Liver (tissue), 9 donors: Measurements from ENCODE around the gene TMPRSS2. TPM values are rescaled to one million over a fixed set of nuclear protein-coding genes. Genes with fewer than 3 reads are reported as not detected.
A peak's percentile ranks its signal among the peaks of the same experiment; 100 is the strongest.

Experiments used
- DNase-seq: peaks from one replicate; pipeline ENCODE4 v3.0.0-alpha.2; 2017; ENCODE audit warnings: low spot score
- H3K27ac ChIP-seq, 2 donors: one replicate each; pipeline ENCODE4 v1.7.0; 2013; ENCODE audit warnings: inconsistent platforms in 2 of 2, low read length in 2 of 2, control low read depth in 1 of 2, low read depth in 1 of 2, mild to moderate bottlenecking in 1 of 2
- H3K27me3 ChIP-seq, 4 donors: one replicate each; pipeline versions ENCODE4 v1.6.1 to v1.7.0; 2013; ENCODE audit warnings: low read length in 3 of 4, inconsistent platforms in 1 of 4, mild to moderate bottlenecking in 1 of 4, moderate library complexity in 1 of 4; ENCODE audit not compliant: control insufficient read depth in 4 of 4, insufficient read depth in 4 of 4
- H3K36me3 ChIP-seq, 4 donors: one replicate each; pipeline versions ENCODE4 v1.6.1 to v1.7.0; 2013; ENCODE audit warnings: low read length in 3 of 4, mild to moderate bottlenecking in 3 of 4, low read depth in 1 of 4, moderate library complexity in 1 of 4; ENCODE audit not compliant: control insufficient read depth in 4 of 4, insufficient read depth in 3 of 4
- H3K4me1 ChIP-seq, 4 donors: one replicate each; pipeline versions ENCODE4 v1.6.1 to v1.7.0; 2013; ENCODE audit warnings: low read length in 3 of 4, mild to moderate bottlenecking in 3 of 4, moderate library complexity in 1 of 4; ENCODE audit not compliant: control insufficient read depth in 4 of 4, insufficient read depth in 4 of 4
- H3K4me3 ChIP-seq, 3 donors: one replicate each; pipeline versions ENCODE4 v1.6.1 to v1.7.0; 2013; ENCODE audit warnings: low read length in 3 of 3, control low read depth in 1 of 3, low read depth in 1 of 3, mild to moderate bottlenecking in 1 of 3
- H3K9ac ChIP-seq, 2 donors: one replicate each; pipeline ENCODE4 v1.7.0; 2013; ENCODE audit warnings: low read length in 2 of 2, mild to moderate bottlenecking in 2 of 2, moderate library complexity in 2 of 2, control low read depth in 1 of 2, low read depth in 1 of 2
- H3K9me3 ChIP-seq, 4 donors: one replicate each; pipeline versions ENCODE4 v1.6.1 to v1.7.0; 2013; ENCODE audit warnings: low read length in 3 of 4; ENCODE audit not compliant: control insufficient read depth in 4 of 4
- EGR1 ChIP-seq, 2 donors: IDR thresholded peaks; 2 replicates each; pipeline ENCODE4 v1.6.1; 2016 to 2018; ENCODE audit warnings: antibody characterized with exemption in 2 of 2, low read depth in 2 of 2
- FOXA1 ChIP-seq: IDR thresholded peaks from 2 replicates; pipeline ENCODE4 v1.6.1; 2016; ENCODE audit warnings: antibody characterized with exemption
- GABPA ChIP-seq, 2 donors: IDR thresholded peaks in 1 of 2; conservative IDR thresholded peaks in 1 of 2; 2 replicates each; pipeline ENCODE4 v1.6.1; 2016; ENCODE audit warnings: antibody characterized with exemption in 2 of 2, mild to moderate bottlenecking in 1 of 2, moderate library complexity in 1 of 2
- HNF4A ChIP-seq, 2 donors: conservative IDR thresholded peaks; 2 replicates each; pipeline ENCODE4 v1.6.1; 2016; ENCODE audit warnings: antibody characterized with exemption in 2 of 2, mild to moderate bottlenecking in 2 of 2
- HNF4G ChIP-seq: IDR thresholded peaks from 2 replicates; pipeline ENCODE4 v1.6.1; 2016; ENCODE audit warnings: antibody characterized with exemption
- JUND ChIP-seq, 2 donors: IDR thresholded peaks; 2 replicates each; pipeline ENCODE4 v1.6.1; 2016; ENCODE audit warnings: antibody characterized with exemption in 2 of 2
- NR2F2 ChIP-seq: IDR thresholded peaks from 2 replicates; pipeline ENCODE4 v1.6.1; 2016; ENCODE audit warnings: antibody characterized with exemption
- RAD21 ChIP-seq, 2 donors: IDR thresholded peaks; 2 replicates each; pipeline ENCODE4 v1.6.1; 2016; ENCODE audit warnings: antibody characterized with exemption in 2 of 2, mild to moderate bottlenecking in 2 of 2
- RXRA ChIP-seq, 2 donors: IDR thresholded peaks; 2 replicates each; pipeline ENCODE4 v1.6.1; 2017 to 2018; ENCODE audit warnings: antibody characterized with exemption in 2 of 2, mild to moderate bottlenecking in 1 of 2
- TAF1 ChIP-seq: conservative IDR thresholded peaks from 2 replicates; pipeline ENCODE4 v1.6.1; 2016; ENCODE audit warnings: antibody characterized with exemption, mild to moderate bottlenecking
- YY1 ChIP-seq: IDR thresholded peaks from 2 replicates; pipeline ENCODE4 v1.6.1; 2016; ENCODE audit warnings: antibody characterized with exemption, mild to moderate bottlenecking
- WGBS: extraction: QIAGEN DNeasy Blood & Tissue Kit; methylation state at CpG from one replicate; pipeline ENCODE4 v1.1.7; 2013; 5-methylcytosine and 5-hydroxymethylcytosine counted together
- polyA plus RNA-seq, 2 donors: library from polyadenylated mRNA; stranded (reverse) in 1 of 2; unstranded in 1 of 2; fragments of 200-250 nt in 1 of 2; fragments of >200 nt in 1 of 2; fragmentation: Nextera tagmentation in 1 of 2; extraction: Ambion mirVana in 1 of 2; gene quantifications; one replicate each; pipeline versions ENCODE4 v1.2.1 to v1.2.3, GENCODE V29; 2013 to 2015
- total RNA-seq, 2 donors: library from RNA; depleted of rRNA; stranded (reverse); fragments of >200 nt; gene quantifications; one replicate each; pipeline ENCODE4 v1.2.3, GENCODE V29; 2014
- TF ChIP-seq, protein P1 (sequence below): IDR thresholded peaks from 2 replicates; pipeline ENCODE4 v1.6.1; 2016; ENCODE audit warnings: antibody characterized with exemption
- TF ChIP-seq, protein P2 (sequence below): IDR thresholded peaks from 2 replicates; pipeline ENCODE4 v1.6.1; 2016; ENCODE audit warnings: antibody characterized with exemption
- TF ChIP-seq, protein P3 (sequence below): IDR thresholded peaks from 2 replicates; pipeline ENCODE4 v1.6.1; 2016; ENCODE audit warnings: antibody characterized with exemption
- TF ChIP-seq, protein P4 (sequence below): IDR thresholded peaks from 2 replicates; pipeline ENCODE4 v1.6.1; 2016; ENCODE audit warnings: antibody characterized with exemption, mild to moderate bottlenecking
- TF ChIP-seq, protein P5 (sequence below): fragments of 150-350 bp; IDR thresholded peaks from 2 replicates; pipeline ENCODE4 v1.5.1; 2017; ENCODE audit warnings: improper control_type of control experiment, low read depth, low read length; ENCODE audit not compliant: missing input control
- donor health status: healthy.
- donor health status: healthy.
- donor health status: healthy.
- donor health status: healthy.
- donor health status: healthy.

TMPRSS2 gene
- total and polyA plus RNA-seq, 4 donors = 0.14 to 32.0 (median 11.4) TPM

DNA sequence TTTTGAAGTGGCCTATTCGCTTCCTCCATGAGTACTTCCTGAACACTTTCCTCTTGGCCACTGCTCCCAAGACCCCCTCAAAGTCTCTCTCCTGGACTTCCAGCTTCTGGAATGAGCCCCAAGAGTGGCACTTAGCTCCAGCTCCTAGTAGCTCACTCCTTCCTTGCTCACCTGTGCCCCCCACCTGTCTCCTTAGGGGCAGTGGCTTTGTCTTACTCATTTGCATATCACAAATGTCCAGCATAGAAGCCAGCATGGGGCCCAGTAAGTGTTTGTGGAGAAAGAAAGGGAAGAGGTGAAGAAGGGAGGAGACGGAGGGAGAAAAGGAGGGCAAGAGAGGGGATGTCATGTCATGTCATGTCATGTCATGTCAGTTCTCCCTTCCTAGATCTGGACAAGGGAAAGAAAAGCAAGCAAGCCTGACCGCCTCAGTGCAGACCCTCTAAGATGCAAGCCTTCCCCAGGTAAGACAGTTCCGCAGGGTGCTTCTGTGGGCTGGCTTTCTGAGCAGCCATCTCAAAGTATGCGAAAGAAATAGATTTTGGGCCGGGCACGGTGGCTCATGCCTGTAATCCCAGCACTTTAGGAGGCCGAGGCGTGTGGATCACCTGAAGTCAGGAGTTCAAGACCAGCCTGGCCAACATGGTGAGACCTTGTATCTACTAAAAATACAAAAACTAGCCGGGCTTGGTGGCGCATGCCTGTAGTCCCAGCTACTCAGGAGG lies 88.8 kb downstream of the TMPRSS2 start:
- H3K36me3 ChIP-seq = no peaks in the 10 kb centered on the region
- peaks cover 0 to 3% (median 1%) of the 10 kb centered on the region in 4 donors for H3K4me1 ChIP-seq
- H3K4me3 ChIP-seq = no peak overlapping the region
- TF ChIP-seq, protein P1, sequence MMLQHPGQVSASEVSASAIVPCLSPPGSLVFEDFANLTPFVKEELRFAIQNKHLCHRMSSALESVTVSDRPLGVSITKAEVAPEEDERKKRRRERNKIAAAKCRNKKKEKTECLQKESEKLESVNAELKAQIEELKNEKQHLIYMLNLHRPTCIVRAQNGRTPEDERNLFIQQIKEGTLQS = no peak
- TF ChIP-seq GABPA (IDR thresholded peaks at IDR 0.05 in 1 of 2, conservative IDR thresholded peaks at IDR 0.05 in 1 of 2) (no peak), RXRA (IDR thresholded peaks at IDR 0.05) (no peak), HNF4G (no peak), NR2F2 (no peak), JUND (IDR thresholded peaks at IDR 0.05) (no peak)
- TF ChIP-seq, protein P2, sequence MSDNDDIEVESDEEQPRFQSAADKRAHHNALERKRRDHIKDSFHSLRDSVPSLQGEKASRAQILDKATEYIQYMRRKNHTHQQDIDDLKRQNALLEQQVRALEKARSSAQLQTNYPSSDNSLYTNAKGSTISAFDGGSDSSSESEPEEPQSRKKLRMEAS = no peak
- TF ChIP-seq, protein P3, sequence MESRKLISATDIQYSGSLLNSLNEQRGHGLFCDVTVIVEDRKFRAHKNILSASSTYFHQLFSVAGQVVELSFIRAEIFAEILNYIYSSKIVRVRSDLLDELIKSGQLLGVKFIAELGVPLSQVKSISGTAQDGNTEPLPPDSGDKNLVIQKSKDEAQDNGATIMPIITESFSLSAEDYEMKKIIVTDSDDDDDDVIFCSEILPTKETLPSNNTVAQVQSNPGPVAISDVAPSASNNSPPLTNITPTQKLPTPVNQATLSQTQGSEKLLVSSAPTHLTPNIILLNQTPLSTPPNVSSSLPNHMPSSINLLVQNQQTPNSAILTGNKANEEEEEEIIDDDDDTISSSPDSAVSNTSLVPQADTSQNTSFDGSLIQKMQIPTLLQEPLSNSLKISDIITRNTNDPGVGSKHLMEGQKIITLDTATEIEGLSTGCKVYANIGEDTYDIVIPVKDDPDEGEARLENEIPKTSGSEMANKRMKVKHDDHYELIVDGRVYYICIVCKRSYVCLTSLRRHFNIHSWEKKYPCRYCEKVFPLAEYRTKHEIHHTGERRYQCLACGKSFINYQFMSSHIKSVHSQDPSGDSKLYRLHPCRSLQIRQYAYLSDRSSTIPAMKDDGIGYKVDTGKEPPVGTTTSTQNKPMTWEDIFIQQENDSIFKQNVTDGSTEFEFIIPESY = no peak
- TF ChIP-seq, protein P4, sequence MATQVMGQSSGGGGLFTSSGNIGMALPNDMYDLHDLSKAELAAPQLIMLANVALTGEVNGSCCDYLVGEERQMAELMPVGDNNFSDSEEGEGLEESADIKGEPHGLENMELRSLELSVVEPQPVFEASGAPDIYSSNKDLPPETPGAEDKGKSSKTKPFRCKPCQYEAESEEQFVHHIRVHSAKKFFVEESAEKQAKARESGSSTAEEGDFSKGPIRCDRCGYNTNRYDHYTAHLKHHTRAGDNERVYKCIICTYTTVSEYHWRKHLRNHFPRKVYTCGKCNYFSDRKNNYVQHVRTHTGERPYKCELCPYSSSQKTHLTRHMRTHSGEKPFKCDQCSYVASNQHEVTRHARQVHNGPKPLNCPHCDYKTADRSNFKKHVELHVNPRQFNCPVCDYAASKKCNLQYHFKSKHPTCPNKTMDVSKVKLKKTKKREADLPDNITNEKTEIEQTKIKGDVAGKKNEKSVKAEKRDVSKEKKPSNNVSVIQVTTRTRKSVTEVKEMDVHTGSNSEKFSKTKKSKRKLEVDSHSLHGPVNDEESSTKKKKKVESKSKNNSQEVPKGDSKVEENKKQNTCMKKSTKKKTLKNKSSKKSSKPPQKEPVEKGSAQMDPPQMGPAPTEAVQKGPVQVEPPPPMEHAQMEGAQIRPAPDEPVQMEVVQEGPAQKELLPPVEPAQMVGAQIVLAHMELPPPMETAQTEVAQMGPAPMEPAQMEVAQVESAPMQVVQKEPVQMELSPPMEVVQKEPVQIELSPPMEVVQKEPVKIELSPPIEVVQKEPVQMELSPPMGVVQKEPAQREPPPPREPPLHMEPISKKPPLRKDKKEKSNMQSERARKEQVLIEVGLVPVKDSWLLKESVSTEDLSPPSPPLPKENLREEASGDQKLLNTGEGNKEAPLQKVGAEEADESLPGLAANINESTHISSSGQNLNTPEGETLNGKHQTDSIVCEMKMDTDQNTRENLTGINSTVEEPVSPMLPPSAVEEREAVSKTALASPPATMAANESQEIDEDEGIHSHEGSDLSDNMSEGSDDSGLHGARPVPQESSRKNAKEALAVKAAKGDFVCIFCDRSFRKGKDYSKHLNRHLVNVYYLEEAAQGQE = no peak
- H3K9me3 ChIP-seq = no peaks in the 10 kb centered on the region
- WGBS = 95% methylated on average over 11 of the region's 11 CpGs
- H3K9ac ChIP-seq = no peak overlapping the region
- DNase-seq = peak; percentile 20
- H3K27me3 ChIP-seq = no peaks in the 10 kb centered on the region
- no peak overlapping the region for H3K27ac ChIP-seq

DNA sequence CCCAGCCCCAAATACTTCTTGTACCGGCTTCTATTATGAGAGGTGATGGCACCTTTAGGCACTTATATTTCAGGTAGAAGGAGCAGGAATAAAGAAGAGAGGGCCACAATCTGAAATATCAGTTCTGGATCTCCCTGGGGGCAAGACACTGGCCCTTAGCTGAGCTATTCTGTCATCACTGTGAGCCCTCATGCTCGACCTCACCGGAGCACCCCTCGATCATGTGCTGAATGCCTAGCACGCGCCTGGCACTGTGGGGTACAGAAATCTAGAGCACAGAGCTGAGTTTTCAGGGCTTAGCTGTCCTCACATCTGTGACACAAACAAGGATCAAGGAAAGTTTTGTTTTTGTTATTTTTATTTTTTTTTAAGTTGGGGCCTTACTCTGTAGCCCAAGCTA lies 89.6 kb downstream of the TMPRSS2 start:
- Histone ChIP-seq H3K27ac (no peak overlapping the region), H3K4me1 (peaks cover 0 to 3% (median 1%) of the 10 kb centered on the region in 4 donors), H3K27me3 (no peaks in the 10 kb centered on the region), H3K9me3 (no peaks in the 10 kb centered on the region), H3K36me3 (no peaks in the 10 kb centered on the region), H3K4me3 (no peak overlapping the region), H3K9ac (no peak overlapping the region)
- DNase-seq = peak; percentile 14
- WGBS = 97% methylated on average over 6 of the region's 6 CpGs
- TF ChIP-seq RXRA (IDR thresholded peaks at IDR 0.05) = no peak
- TF ChIP-seq GABPA (IDR thresholded peaks at IDR 0.05 in 1 of 2, conservative IDR thresholded peaks at IDR 0.05 in 1 of 2) = no peak
- TF ChIP-seq, protein P3 = no peak
- no peak for TF ChIP-seq YY1
- TF ChIP-seq TAF1 = no peak
- TF ChIP-seq, protein P4 = no peak
- TF ChIP-seq, protein P5, sequence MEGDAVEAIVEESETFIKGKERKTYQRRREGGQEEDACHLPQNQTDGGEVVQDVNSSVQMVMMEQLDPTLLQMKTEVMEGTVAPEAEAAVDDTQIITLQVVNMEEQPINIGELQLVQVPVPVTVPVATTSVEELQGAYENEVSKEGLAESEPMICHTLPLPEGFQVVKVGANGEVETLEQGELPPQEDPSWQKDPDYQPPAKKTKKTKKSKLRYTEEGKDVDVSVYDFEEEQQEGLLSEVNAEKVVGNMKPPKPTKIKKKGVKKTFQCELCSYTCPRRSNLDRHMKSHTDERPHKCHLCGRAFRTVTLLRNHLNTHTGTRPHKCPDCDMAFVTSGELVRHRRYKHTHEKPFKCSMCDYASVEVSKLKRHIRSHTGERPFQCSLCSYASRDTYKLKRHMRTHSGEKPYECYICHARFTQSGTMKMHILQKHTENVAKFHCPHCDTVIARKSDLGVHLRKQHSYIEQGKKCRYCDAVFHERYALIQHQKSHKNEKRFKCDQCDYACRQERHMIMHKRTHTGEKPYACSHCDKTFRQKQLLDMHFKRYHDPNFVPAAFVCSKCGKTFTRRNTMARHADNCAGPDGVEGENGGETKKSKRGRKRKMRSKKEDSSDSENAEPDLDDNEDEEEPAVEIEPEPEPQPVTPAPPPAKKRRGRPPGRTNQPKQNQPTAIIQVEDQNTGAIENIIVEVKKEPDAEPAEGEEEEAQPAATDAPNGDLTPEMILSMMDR = no peak
- TF ChIP-seq EGR1 (IDR thresholded peaks at IDR 0.05; ENCODE audit: low read depth in 2 of 2) = no peak
- TF ChIP-seq RAD21 (IDR thresholded peaks at IDR 0.05) = no peak
- no peak for TF ChIP-seq FOXA1
- TF ChIP-seq, protein P2 = no peak
- no peak for TF ChIP-seq HNF4A (conservative IDR thresholded peaks at IDR 0.05)
